K562 (cell line): ENCODE data around the gene ZNF500. TPM values are rescaled to one million over a fixed set of nuclear protein-coding genes. Genes with fewer than 3 reads are reported as not detected.

Source experiments
- ATAC-seq: fragments of 200-7000 bp; cut with Tn5 transposase; 3 replicates; pipeline ENCODE4 v1.9.1; 2020; ENCODE audit warnings: moderate library complexity
- BruUV-seq: library from RNA; stranded (reverse); fragments of 400-500 nt; replicated peaks from 2 replicates; lab custom pipeline; 2021; lab: Mats Ljungman, UMichigan
- CTCF ChIA-PET: fragments of 300-600 bp; formaldehyde crosslinking; extraction: SDS; loops from one replicate; lab custom pipeline; 2021; ENCODE audit warnings: low intra/inter-chr PET ratio; lab: Yijun Ruan, JAX
- POLR2A ChIA-PET: fragments of 300-600, 350-650 bp; sonication (Branson Sonifier 250); formaldehyde crosslinking; extraction: SDS; loops from one replicate; lab custom pipeline; 2021; ENCODE audit warnings: antibody characterized with exemption, inconsistent platforms; lab: Yijun Ruan, JAX
- DNase-seq, 4 experiments: peaks; one replicate each; pipeline versions ENCODE4 v3.0.0 to v3.0.0-alpha.2; 2011 to 2018; ENCODE audit warnings: low spot score in 3 of 4, mixed read lengths in 3 of 4; ENCODE audit errors: extremely low read depth in 1 of 4
- FAIRE-seq: peaks from 2 replicates; lab custom pipeline; 2011; peaks lifted over from hg19 to GRCh38; lab: Jason Lieb, UNC
- H2AFZ ChIP-seq: 2 replicates; pipeline ENCODE4 v1.6.0; 2011; ENCODE audit warnings: low read depth, low read length, control low read depth, inconsistent platforms
- H3K27ac ChIP-seq: fragments of 200-600 bp; 3 replicates; pipeline ENCODE4 v1.8.0; 2011; ENCODE audit warnings: low read depth, mild to moderate bottlenecking, control low read depth, inconsistent platforms, low read length, moderate library complexity, mixed read lengths; ENCODE audit errors: extremely low read depth
- H3K27me3 ChIP-seq, 2 experiments: fragments of 300-600 bp in 1 of 2; 2 replicates in 1 of 2; 3 replicates in 1 of 2; pipeline versions ENCODE4 v1.6.0 to v1.8.0; 2011; ENCODE audit warnings: inconsistent platforms in 2 of 2, low read length in 2 of 2, mild to moderate bottlenecking in 1 of 2, mixed read lengths in 1 of 2, moderate library complexity in 1 of 2; ENCODE audit not compliant: control insufficient read depth in 2 of 2, insufficient read depth in 2 of 2
- H3K36me3 ChIP-seq: fragments of 300-600 bp; 3 replicates; pipeline ENCODE4 v1.8.0; 2011; ENCODE audit warnings: mild to moderate bottlenecking, low read length, inconsistent platforms; ENCODE audit not compliant: control insufficient read depth, insufficient read depth
- H3K4me1 ChIP-seq, 2 experiments: fragments of 200-600 bp in 1 of 2; replicated peaks in 1 of 2; 2 replicates in 1 of 2; 3 replicates in 1 of 2; pipeline versions ENCODE4 v1.5.1 to v1.8.0; 2011; ENCODE audit warnings: inconsistent platforms in 2 of 2, low read length in 2 of 2, mild to moderate bottlenecking in 1 of 2, mixed read lengths in 1 of 2, moderate library complexity in 1 of 2; ENCODE audit not compliant: control insufficient read depth in 2 of 2, insufficient read depth in 2 of 2
- H3K4me2 ChIP-seq: 2 replicates; pipeline ENCODE4 v1.6.1; 2011; ENCODE audit warnings: low read length, control low read depth, inconsistent platforms, mixed read lengths; ENCODE audit not compliant: insufficient read depth
- H3K4me3 ChIP-seq: fragments of 200-600 bp; sonication (generic), shearing (Covaris generic); 2 replicates; pipeline ENCODE4 v1.5.1; 2016; ENCODE audit warnings: control low read depth, inconsistent platforms
- H3K79me2 ChIP-seq: fragments of 200-600 bp; 3 replicates; pipeline ENCODE4 v1.8.0; 2011; ENCODE audit warnings: low read length, inconsistent platforms; ENCODE audit not compliant: control insufficient read depth, insufficient read depth
- H3K9ac ChIP-seq, 2 experiments: 2 replicates each; pipeline versions ENCODE4 v1.6.0 to v1.6.1; 2011; ENCODE audit warnings: low read depth in 2 of 2, low read length in 2 of 2, control low read depth in 1 of 2, inconsistent platforms in 1 of 2, mild to moderate bottlenecking in 1 of 2, mixed read lengths in 1 of 2; ENCODE audit not compliant: insufficient read depth in 1 of 2
- H3K9me1 ChIP-seq: one replicate; pipeline ENCODE4 v1.6.0; 2011; ENCODE audit warnings: inconsistent platforms, mild to moderate bottlenecking, low read length, moderate library complexity; ENCODE audit not compliant: control insufficient read depth, insufficient read depth
- H3K9me3 ChIP-seq: replicated peaks from 2 replicates; pipeline ENCODE4 v1.5.1; 2011; ENCODE audit warnings: low read depth, low read length, inconsistent platforms; ENCODE audit not compliant: control insufficient read depth, insufficient read depth
- H4K20me1 ChIP-seq: replicated peaks from 2 replicates; pipeline ENCODE4 v1.6.1; 2011; ENCODE audit warnings: low read length, inconsistent platforms, mixed read lengths; ENCODE audit not compliant: control insufficient read depth, insufficient read depth
- BRD9 ChIP-seq: fragments of 450-650 bp; IDR thresholded peaks from 2 replicates; pipeline ENCODE4 v1.6.1; 2018; ENCODE audit warnings: low read depth; ENCODE audit not compliant: partially characterized antibody
- CCAR2 ChIP-seq: fragments of 200-400 bp; formaldehyde crosslinking; IDR thresholded peaks from 2 replicates; pipeline ENCODE4 v1.6.1; 2017; ENCODE audit warnings: mild to moderate bottlenecking, low read depth, low read length
- ESRRB ChIP-seq: fragments of 250-450 bp; sonication (Bioruptor Pico); IDR thresholded peaks from 2 replicates; pipeline ENCODE4 v1.5.0; 2020; ENCODE audit warnings: mild to moderate bottlenecking, moderate library complexity, borderline replicate concordance
- ETV5 ChIP-seq: sonication (generic); formaldehyde crosslinking; IDR thresholded peaks from 2 replicates; pipeline ENCODE4 v1.4.0; 2020; ENCODE audit warnings: low read depth, mild to moderate bottlenecking, missing genetic modification reagents
- GABPB2 ChIP-seq: fragments of 250-450 bp; sonication (Bioruptor Pico); conservative IDR thresholded peaks from 2 replicates; pipeline ENCODE4 v1.5.1; 2021; ENCODE audit warnings: mild to moderate bottlenecking
- HDGF ChIP-seq: fragments of 450-650 bp; IDR thresholded peaks from 2 replicates; pipeline ENCODE4 v1.6.1; 2016
- OTX1 ChIP-seq: fragments of 450-650 bp; formaldehyde crosslinking; IDR thresholded peaks from 2 replicates; pipeline ENCODE4 v1.4.0; 2022; ENCODE audit warnings: mild to moderate bottlenecking
- PRMT5 ChIP-seq: sonication (generic); formaldehyde crosslinking; IDR thresholded peaks from 2 replicates; pipeline ENCODE4 v1.5.0; 2020; ENCODE audit warnings: missing genetic modification reagents
- TCF7L2 ChIP-seq: fragments of 150-350 bp; IDR thresholded peaks from 2 replicates; pipeline ENCODE4 v1.6.1; 2016; ENCODE audit warnings: low read depth, mild to moderate bottlenecking, low read length, moderate library complexity
- WGBS: fragments of 100-300 bp; shearing (Covaris generic); methylation state at CpG from one replicate; pipeline ENCODE4 v1.1.6; 2016; ENCODE audit warnings: low coverage, mixed read lengths; ENCODE audit not compliant: insufficient coverage; ENCODE audit errors: missing lambda C conversion rate; 5-methylcytosine and 5-hydroxymethylcytosine counted together
- in situ Hi-C: fragments of 300-500 bp; cut with MboI; formaldehyde crosslinking; loops from 4 replicates; pipeline ENCODE4 v1.15.0; 2018; ENCODE audit warnings: inconsistent platforms, mixed read lengths
- intact Hi-C: fragments of 100-400 bp; cut with micrococcal nuclease; formaldehyde crosslinking; loops from 2 replicates; pipeline ENCODE4 v1.14.2; 2022
- polyA plus RNA-seq, 8 experiments: library from polyadenylated mRNA; depleted of rRNA in 4 of 8; stranded (reverse) in 5 of 8; unstranded in 3 of 8; fragments of >200 nt; fragmentation: Nextera tagmentation in 2 of 8; fragmentation: Illumina TruSeq in 1 of 8; extraction: Ambion mirVana in 2 of 8; extraction: Trizol in 1 of 8; gene quantifications; 2 replicates each; pipeline versions ENCODE4 v1.2.1 to v1.2.3, GENCODE V29; 2011 to 2014; ENCODE audit warnings: inconsistent platforms in 1 of 8, missing spikeins in 1 of 8
- total RNA-seq, 7 experiments: library from RNA; depleted of rRNA in 6 of 7; stranded (reverse); fragments of >200 nt in 6 of 7; fragmentation: Illumina TruSeq in 2 of 7; extraction: Trizol in 2 of 7; gene quantifications; 2 replicates each; pipeline versions ENCODE4 v1.2.1 to v1.2.3, GENCODE V29; 2011 to 2021; ENCODE audit warnings: low replicate concordance in 1 of 7
- TF ChIP-seq, protein P1 (sequence below), 2 experiments: fragments of 450-650 bp in 1 of 2; sonication (generic) in 1 of 2; formaldehyde crosslinking; conservative IDR thresholded peaks; 2 replicates each; pipeline versions ENCODE4 v1.4.0 to v1.8.1; 2020 to 2022; ENCODE audit warnings: mild to moderate bottlenecking in 1 of 2, missing genetic modification reagents in 1 of 2
- TF ChIP-seq, protein P2 (sequence below): IDR thresholded peaks from 3 replicates; pipeline ENCODE4 v1.6.1; 2011; ENCODE audit warnings: borderline replicate concordance, mild to moderate bottlenecking; ENCODE audit not compliant: insufficient read length, insufficient read depth
- TF ChIP-seq, protein P3 (sequence below): fragments of 250-450 bp; sonication (Bioruptor Pico); IDR thresholded peaks from 2 replicates; pipeline ENCODE4 v1.4.0; 2020; ENCODE audit warnings: mild to moderate bottlenecking, moderate library complexity
- TF ChIP-seq, protein P4 (sequence below): fragments of 250-450 bp; sonication (Bioruptor Pico); IDR thresholded peaks from 2 replicates; pipeline ENCODE4 v1.6.1; 2021; ENCODE audit warnings: mild to moderate bottlenecking

Gene ZNF500
- total and polyA plus RNA-seq, 9 of the 15 experiments (the other 6 are each of a cell fraction or from before 2014, with no cell fraction given): 0.80 to 20.8 (median 5.3) TPM

DNA sequence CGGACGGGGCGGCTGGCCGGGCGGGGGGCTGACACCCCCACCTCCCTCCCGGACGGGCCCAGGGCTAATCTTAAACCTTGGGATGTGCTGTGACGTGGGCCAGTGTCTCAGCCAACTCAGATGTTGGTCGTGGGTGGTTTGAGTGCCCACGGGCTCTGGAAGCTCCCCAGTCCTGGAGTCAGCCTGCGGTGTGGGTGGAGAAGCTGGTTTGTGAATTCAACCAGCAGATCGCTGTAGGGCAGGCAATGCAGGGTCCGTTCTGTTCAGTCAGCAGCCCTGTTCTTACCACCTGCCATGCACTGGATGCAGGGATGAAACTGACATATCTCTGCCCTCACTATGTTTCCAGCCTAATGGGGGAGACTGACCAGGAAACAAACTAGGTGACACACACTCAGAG is 8.0 kb upstream of the ZNF500 start:
- in situ Hi-C loops: no loop called here
- no peak for TF ChIP-seq BRD9
- TF ChIP-seq, all 486 proteins: peak for 0
- Histone ChIP-seq H3K9me1 (no peaks in the 10 kb centered on the region), H2AFZ (peak overlapping the region; percentile 34; the same call in 1 of the 2 replicates), H3K27ac (no peak overlapping the region), H3K4me1 (peaks cover 3 to 10% of the 10 kb centered on the region in 2 experiments; a peak in 3 of 5 replicates), H3K36me3 (no peaks in the 10 kb centered on the region), H3K4me3 (no peak overlapping the region), H3K27me3 (no peaks in the 10 kb centered on the region), H4K20me1 (no peaks in the 10 kb centered on the region), H3K4me2 (no peak overlapping the region), H3K9me3 (no peaks in the 10 kb centered on the region), H3K79me2 (no peaks in the 10 kb centered on the region), H3K9ac (peak overlapping the region in 1 of 2 experiments; percentile 87; a peak in 1 of 4 replicates)
- ChIA-PET POLR2A (no interaction called here), CTCF (no interaction called here)
- intact Hi-C loops: no loop called here
- ATAC-seq (no peak; the same call in 2 of the 3 replicates), DNase-seq (no peak), FAIRE-seq (peak; percentile 55)
- BruUV-seq: no TSS peak
- 70% methylated on average over 8 of the region's 13 CpGs for WGBS

DNA sequence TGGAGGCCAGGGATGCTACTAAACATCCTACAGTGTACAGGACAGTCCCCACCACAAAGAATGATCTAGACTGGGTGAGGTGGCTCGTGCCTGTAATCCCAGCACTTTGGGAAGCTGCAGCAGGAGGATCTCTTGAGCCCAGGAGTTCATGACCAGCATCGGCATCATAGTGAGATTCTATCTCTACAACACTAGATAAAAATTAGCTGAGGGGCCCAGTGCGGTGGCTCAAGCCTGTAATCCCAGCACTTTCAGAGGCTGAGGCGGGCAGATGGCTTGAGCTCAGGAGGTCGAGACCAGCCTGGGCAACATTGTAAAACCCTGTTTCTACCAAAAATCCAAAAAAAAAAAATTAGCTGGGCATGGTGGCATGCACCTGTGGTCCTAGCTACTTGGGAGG is 5.4 kb upstream of the ZNF500 start:
- ATAC-seq (no peak), FAIRE-seq (no peak), DNase-seq (no peak)
- POLR2A ChIA-PET: no interaction called here
- H3K27ac ChIP-seq: no peak overlapping the region
- H3K9me3 ChIP-seq: no peaks in the 10 kb centered on the region
- no peak overlapping the region for H3K4me3 ChIP-seq
- BruUV-seq: no TSS peak
- in situ Hi-C loops (no loop called here), intact Hi-C loops (no loop called here)
- H3K4me2 ChIP-seq: no peak overlapping the region
- H3K27me3 ChIP-seq: no peaks in the 10 kb centered on the region
- 41% methylated on average over 5 of the region's 5 CpGs for WGBS
- H3K4me1 ChIP-seq: peaks cover 16 to 23% of the 10 kb centered on the region in 2 experiments
- CTCF ChIA-PET: no interaction called here
- H3K9me1 ChIP-seq: no peaks in the 10 kb centered on the region
- no peaks in the 10 kb centered on the region for H4K20me1 ChIP-seq
- H3K9ac ChIP-seq: peak overlapping the region in 1 of 2 experiments; percentile 17; a peak in 1 of 4 replicates
- H3K79me2 ChIP-seq: no peaks in the 10 kb centered on the region
- no peaks in the 10 kb centered on the region for H3K36me3 ChIP-seq
- no peak overlapping the region for H2AFZ ChIP-seq
- no peak for TF ChIP-seq TCF7L2
- TF ChIP-seq, protein P1, sequence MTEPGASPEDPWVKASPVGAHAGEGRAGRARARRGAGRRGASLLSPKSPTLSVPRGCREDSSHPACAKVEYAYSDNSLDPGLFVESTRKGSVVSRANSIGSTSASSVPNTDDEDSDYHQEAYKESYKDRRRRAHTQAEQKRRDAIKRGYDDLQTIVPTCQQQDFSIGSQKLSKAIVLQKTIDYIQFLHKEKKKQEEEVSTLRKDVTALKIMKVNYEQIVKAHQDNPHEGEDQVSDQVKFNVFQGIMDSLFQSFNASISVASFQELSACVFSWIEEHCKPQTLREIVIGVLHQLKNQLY (CRISPR knock-in tag; conservative IDR thresholded peaks at IDR 0.05): no peak
- no peak for TF ChIP-seq ESRRB
- TF ChIP-seq, protein P2, sequence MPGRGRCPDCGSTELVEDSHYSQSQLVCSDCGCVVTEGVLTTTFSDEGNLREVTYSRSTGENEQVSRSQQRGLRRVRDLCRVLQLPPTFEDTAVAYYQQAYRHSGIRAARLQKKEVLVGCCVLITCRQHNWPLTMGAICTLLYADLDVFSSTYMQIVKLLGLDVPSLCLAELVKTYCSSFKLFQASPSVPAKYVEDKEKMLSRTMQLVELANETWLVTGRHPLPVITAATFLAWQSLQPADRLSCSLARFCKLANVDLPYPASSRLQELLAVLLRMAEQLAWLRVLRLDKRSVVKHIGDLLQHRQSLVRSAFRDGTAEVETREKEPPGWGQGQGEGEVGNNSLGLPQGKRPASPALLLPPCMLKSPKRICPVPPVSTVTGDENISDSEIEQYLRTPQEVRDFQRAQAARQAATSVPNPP: no peak
- TF ChIP-seq OTX1 (CRISPR knock-in tag): no peak
- TF ChIP-seq ETV5 (CRISPR knock-in tag): no peak
- TF ChIP-seq, protein P3, sequence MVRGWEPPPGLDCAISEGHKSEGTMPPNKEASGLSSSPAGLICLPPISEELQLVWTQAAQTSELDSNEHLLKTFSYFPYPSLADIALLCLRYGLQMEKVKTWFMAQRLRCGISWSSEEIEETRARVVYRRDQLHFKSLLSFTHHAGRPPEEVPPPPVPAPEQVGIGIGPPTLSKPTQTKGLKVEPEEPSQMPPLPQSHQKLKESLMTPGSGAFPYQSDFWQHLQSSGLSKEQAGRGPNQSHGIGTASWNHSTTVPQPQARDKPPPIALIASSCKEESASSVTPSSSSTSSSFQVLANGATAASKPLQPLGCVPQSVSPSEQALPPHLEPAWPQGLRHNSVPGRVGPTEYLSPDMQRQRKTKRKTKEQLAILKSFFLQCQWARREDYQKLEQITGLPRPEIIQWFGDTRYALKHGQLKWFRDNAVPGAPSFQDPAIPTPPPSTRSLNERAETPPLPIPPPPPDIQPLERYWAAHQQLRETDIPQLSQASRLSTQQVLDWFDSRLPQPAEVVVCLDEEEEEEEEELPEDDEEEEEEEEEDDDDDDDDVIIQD (CRISPR knock-in tag): no peak
- TF ChIP-seq, protein P4, sequence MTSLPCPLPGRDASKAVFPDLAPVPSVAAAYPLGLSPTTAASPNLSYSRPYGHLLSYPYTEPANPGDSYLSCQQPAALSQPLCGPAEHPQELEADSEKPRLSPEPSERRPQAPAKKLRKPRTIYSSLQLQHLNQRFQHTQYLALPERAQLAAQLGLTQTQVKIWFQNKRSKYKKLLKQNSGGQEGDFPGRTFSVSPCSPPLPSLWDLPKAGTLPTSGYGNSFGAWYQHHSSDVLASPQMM: no peak
- TF ChIP-seq PRMT5: no peak
- no peak for TF ChIP-seq HDGF
- TF ChIP-seq GABPB2 (CRISPR knock-in tag): no peak
- no peak for TF ChIP-seq CCAR2
